Keratinocyte (primary cell): ENCODE data around the gene SMTNL1.

Experiments
- EZH2 ChIP-seq: IDR thresholded peaks from one replicate; pipeline ENCODE4 v1.6.1; 2012; ENCODE audit warnings: inconsistent platforms, mild to moderate bottlenecking, low read length, moderate library complexity
- TF ChIP-seq, protein P1 (sequence below), 3 experiments: IDR thresholded peaks in 1 of 3; conservative IDR thresholded peaks in 1 of 3; optimal IDR thresholded peaks in 1 of 3; 2 replicates in 2 of 3; 3 replicates in 1 of 3; pipeline versions ENCODE3 to v1.5.1; 2011; ENCODE audit warnings: low read length in 3 of 3, mild to moderate bottlenecking in 3 of 3, moderate library complexity in 2 of 3, control low read depth in 1 of 3, inconsistent platforms in 1 of 3; ENCODE audit not compliant: insufficient read depth in 2 of 3; ENCODE audit errors: extremely low read depth in 1 of 3

DNA sequence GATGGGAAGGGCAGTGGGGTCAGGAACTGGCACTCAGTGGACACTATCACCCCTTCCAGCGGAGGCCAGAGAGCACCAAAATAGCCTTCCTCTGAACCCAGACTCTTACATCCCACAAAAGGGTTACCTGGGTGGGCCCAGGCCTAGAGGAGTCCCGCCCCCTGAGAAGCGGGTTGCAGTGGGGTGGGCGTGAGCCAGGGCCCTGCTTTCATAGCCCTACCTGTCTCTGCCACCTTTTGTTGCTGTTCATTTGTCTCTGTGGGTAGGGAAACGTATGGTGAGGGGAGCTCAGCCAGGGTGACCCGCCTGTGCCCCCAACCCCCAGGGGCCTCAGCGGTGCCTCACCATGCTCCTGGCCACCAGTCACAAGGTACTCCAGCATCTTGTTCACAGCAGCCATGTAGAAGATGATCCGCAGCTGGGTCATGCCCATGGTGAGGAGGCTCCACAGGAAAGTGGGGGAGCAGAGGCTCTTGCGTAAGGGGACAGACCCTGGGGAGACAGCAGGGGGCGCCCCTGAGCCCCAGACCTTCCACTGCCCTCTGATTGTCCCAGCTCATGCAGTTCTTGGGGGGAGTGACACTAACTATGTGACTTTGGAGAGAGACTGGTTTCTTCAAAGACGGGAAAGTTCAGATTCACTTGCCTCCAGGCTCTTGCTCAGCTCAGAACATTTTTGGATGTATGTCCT lies 45.9 kb upstream of the SMTNL1 start:
- TF ChIP-seq, protein P1, sequence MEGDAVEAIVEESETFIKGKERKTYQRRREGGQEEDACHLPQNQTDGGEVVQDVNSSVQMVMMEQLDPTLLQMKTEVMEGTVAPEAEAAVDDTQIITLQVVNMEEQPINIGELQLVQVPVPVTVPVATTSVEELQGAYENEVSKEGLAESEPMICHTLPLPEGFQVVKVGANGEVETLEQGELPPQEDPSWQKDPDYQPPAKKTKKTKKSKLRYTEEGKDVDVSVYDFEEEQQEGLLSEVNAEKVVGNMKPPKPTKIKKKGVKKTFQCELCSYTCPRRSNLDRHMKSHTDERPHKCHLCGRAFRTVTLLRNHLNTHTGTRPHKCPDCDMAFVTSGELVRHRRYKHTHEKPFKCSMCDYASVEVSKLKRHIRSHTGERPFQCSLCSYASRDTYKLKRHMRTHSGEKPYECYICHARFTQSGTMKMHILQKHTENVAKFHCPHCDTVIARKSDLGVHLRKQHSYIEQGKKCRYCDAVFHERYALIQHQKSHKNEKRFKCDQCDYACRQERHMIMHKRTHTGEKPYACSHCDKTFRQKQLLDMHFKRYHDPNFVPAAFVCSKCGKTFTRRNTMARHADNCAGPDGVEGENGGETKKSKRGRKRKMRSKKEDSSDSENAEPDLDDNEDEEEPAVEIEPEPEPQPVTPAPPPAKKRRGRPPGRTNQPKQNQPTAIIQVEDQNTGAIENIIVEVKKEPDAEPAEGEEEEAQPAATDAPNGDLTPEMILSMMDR (optimal IDR thresholded peaks at IDR 0.05 in 1 of 3, IDR thresholded peaks at IDR 0.05 in 1 of 3, conservative IDR thresholded peaks at IDR 0.05 in 1 of 3; ENCODE audit: extremely low read depth in 1 of 3, insufficient read depth in 2 of 3, low read length in 3 of 3): peak; percentile 73 to 83 (median 76)
- TF ChIP-seq EZH2: no peak
